ENCODE results near the gene ADAM22.
A peak's percentile ranks its signal among the peaks of the same experiment; 100 is the strongest.

The ADAM22 gene

GRCh38 chr7:88223265-88223664 lies 289.2 kb downstream of the ADAM22 start:
- no peak for DNase-seq

GRCh38 chr7:88224601-88225275 lies 290.7 kb downstream of the ADAM22 start:
- DNase-seq, result no peak

- DNase-seq, result no peak
Observed at GRCh38 chr7:88226201-88226600, 292.1 kb downstream of the ADAM22 start.

DNA sequence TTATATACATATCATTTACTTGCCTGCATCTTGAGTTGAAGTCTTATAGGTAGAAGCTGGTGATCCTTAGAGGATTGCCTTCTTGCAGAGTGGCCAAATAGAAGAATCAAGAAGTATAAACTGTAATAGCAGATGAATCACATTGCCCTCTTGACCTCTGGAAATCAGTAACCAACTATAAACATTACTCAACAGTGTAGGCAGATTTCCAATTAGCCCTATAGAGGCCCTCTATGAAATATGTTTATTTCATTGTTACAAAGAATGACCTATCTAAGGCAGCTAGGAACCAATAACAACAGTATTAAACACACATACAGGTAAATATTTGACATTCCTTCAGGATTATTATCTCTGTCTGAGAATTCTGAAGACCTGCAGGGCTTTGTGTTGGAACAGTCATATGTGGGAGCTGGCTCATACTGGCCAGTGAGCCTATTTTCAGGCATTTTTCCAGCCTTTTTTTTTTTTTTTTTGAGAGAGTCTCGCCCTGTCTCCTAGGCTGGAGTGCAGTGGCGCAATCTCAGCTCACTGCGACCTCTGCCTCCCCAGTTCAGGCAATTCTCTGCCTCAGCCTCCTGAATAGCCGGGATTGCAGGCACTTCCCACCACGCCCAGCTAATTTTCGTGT lies 292.9 kb downstream of the ADAM22 start:
- DNase-seq, result no peak

DNA sequence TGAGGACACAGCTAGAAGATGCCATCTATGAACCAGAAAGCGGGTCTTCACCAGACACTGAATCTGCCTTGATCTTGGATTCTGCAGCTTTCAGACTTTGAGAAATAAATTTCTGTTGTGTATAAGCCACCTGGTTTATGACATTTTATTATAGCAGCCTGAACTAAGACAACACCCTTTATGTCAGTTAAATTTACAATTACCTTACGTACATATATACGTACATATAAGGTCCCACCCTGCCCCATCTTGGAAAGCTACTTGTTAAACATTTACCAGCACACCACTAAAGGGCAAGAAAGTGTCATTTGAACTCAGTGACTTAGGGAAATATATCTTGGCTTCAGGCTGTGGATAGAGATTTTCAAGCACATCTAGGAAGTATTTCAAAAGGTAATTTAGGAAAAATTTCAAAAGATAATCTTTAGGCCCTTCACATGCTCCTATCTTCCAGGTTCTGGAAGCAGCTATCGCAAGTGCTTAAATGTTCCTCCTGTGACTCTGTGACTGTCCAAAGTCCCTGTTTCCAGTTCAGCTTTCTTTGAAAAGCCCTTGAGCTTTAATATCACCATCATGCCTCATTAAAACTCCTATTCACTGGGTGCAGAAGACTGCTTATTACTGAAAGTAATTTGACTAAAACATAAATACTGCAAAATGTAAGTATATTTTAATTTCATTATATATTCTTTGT lies 295.4 kb downstream of the ADAM22 start:
- DNase-seq, result peak; percentile 36

DNA sequence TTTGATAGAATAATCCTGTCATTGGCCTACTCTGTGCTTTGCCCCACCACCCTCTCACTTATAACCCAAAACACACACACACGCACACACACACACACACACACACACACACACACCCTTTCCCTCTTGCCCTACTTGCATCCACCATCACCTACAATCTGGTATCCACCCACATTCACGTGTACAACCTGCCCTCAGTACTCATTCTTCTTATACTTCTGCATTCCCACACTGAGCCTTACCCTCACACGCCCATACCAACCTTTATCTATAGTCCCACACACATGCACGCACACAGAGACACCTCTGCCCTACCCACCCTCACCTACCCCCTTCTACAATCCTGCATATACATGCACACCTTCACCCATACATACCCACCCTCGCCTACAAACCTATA lies 296.6 kb downstream of the ADAM22 start:
- no peak for DNase-seq

GRCh38 chr7:88233828-88234227 lies 299.8 kb downstream of the ADAM22 start:
- DNase-seq, result no peak

DNA sequence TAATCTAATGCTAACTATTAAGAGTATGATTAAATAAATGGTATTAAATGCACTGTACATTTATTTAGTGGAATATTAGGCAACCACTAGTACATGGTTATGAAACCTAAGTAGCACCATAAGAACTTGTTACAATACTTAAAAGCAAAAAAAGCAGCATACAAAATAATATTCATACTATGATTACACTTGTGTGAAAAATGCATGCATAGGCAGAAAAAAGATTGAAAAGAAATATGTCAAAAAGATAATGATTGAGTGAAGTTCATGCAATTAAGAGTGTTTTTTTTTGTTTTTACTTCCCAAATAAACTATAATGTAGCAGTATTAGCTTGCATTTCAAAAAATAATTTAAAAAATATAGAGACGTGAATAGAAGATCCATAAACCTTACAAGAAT lies 305.8 kb downstream of the ADAM22 start:
- no peak for DNase-seq

GRCh38 chr7:88243345-88243909 lies 309.4 kb downstream of the ADAM22 start:
- DNase-seq, result peak; percentile 41

- no peak for DNase-seq
Observed at GRCh38 chr7:88244258-88244657, 310.2 kb downstream of the ADAM22 start.

All from DMS79 treated with DMSO at 0.1 percent for 48 hours (cell line).